ENCODE measurements around the gene BOC. TPM values are rescaled to one million over a fixed set of nuclear protein-coding genes. Genes with fewer than 3 reads are reported as not detected.
"Not testable (repeated sequence)": the region's sequence is repeated elsewhere in the genome, so short reads cannot be mapped to it uniquely, and the experiment has no call there.

Gene BOC
- polyA plus RNA-seq, 1 experiment = 11.2 TPM

- TF ChIP-seq CTCF (IDR thresholded peaks at IDR 0.05; ENCODE audit: low read depth, low read length) = no peak
- Histone ChIP-seq H3K27me3 (ENCODE audit: control insufficient read depth, insufficient read depth, low read length) (peaks cover 2% of the 10 kb centered on the region), H3K27ac (ENCODE audit: low read depth, low read length) (peak overlapping the region; percentile 68), H3K4me3 (ENCODE audit: low read depth, low read length) (no peak overlapping the region), H3K9me3 (ENCODE audit: control insufficient read depth, insufficient read depth, low read length) (no peaks in the 10 kb centered on the region)
- ChIA-PET CTCF (interaction anchor here (0.6 to 1.7 kb wide), 3 partner anchors 28 to 31 kb away, joined by 3 to 6 read pairs (median 4); no protein-coding TSS in a partner anchor), POLR2A (interaction anchor here (1.0 kb wide), 1 partner anchor 66 kb away, joined by 7 read pairs; no protein-coding TSS in a partner anchor)
- DNase-seq (ENCODE audit: low read depth, low spot score) = peak; percentile 16
Measured at GRCh38 chr3:113166719-113167492, 44.5 kb upstream of the BOC start.

- DNase-seq (ENCODE audit: low read depth, low spot score) = no peak
- ChIA-PET POLR2A (interaction anchor here (1.0 kb wide), 1 partner anchor 64 kb away, joined by 7 read pairs; no protein-coding TSS in a partner anchor), CTCF (no interaction called here)
- TF ChIP-seq CTCF (IDR thresholded peaks at IDR 0.05; ENCODE audit: low read depth, low read length) = no peak
- H3K27me3 ChIP-seq (ENCODE audit: control insufficient read depth, insufficient read depth, low read length) = no peaks in the 10 kb centered on the region
- no peak overlapping the region for H3K27ac ChIP-seq (ENCODE audit: low read depth, low read length)
- H3K9me3 ChIP-seq (ENCODE audit: control insufficient read depth, insufficient read depth, low read length) = no peaks in the 10 kb centered on the region
- H3K4me3 ChIP-seq (ENCODE audit: low read depth, low read length) = no peak overlapping the region
Measured at GRCh38 chr3:113167825-113168801, 43.2 kb upstream of the BOC start.

GRCh38 chr3:113169891-113170452 lies 41.4 kb upstream of the BOC start:
- no peak for TF ChIP-seq CTCF (IDR thresholded peaks at IDR 0.05; ENCODE audit: low read depth, low read length)
- H3K27ac ChIP-seq (ENCODE audit: low read depth, low read length) = no peak overlapping the region
- POLR2A ChIA-PET = no interaction called here

GRCh38 chr3:113170771-113171170 lies 40.6 kb upstream of the BOC start:
- no peak for DNase-seq (ENCODE audit: low read depth, low spot score)
- H3K27me3 ChIP-seq (ENCODE audit: control insufficient read depth, insufficient read depth, low read length) = no peaks in the 10 kb centered on the region
- TF ChIP-seq CTCF (IDR thresholded peaks at IDR 0.05; ENCODE audit: low read depth, low read length) = no peak
- H3K9me3 ChIP-seq (ENCODE audit: control insufficient read depth, insufficient read depth, low read length) = no peaks in the 10 kb centered on the region
- H3K27ac ChIP-seq (ENCODE audit: low read depth, low read length) = no peak overlapping the region
- no peak overlapping the region for H3K4me3 ChIP-seq (ENCODE audit: low read depth, low read length)
- CTCF ChIA-PET = no interaction called here
- POLR2A ChIA-PET = no interaction called here

More at GRCh38 chr3:113169891-113170452, 41.4 kb upstream of the BOC start:
- no peak overlapping the region for H3K4me3 ChIP-seq (ENCODE audit: low read depth, low read length)
- DNase-seq (ENCODE audit: low read depth, low spot score) = no peak
- H3K9me3 ChIP-seq (ENCODE audit: control insufficient read depth, insufficient read depth, low read length) = no peaks in the 10 kb centered on the region
- CTCF ChIA-PET = no interaction called here
- H3K27me3 ChIP-seq (ENCODE audit: control insufficient read depth, insufficient read depth, low read length) = no peaks in the 10 kb centered on the region

- DNase-seq (ENCODE audit: low read depth, low spot score); H3K9me3 ChIP-seq (ENCODE audit: control insufficient read depth, insufficient read depth, low read length); POLR2A ChIA-PET; H3K27me3 ChIP-seq (ENCODE audit: control insufficient read depth, insufficient read depth, low read length); CTCF ChIA-PET; H3K4me3 ChIP-seq (ENCODE audit: low read depth, low read length); H3K27ac ChIP-seq (ENCODE audit: low read depth, low read length): not testable (repeated sequence)
Measured at GRCh38 chr3:113171675-113172300, 39.6 kb upstream of the BOC start.
